ENCODE results near the gene C2orf69. TPM values are rescaled to one million over a fixed set of nuclear protein-coding genes. Genes with fewer than 3 reads are reported as not detected.

Gene C2orf69
- total and polyA plus RNA-seq, 2 experiments from 2014 or later = 33.4 to 39.2 TPM

- Mint-ChIP-seq H3K27me3 (ENCODE audit: insufficient read depth, low read depth, poor library complexity) (peaks cover 3% of the 10 kb centered on the region), H3K27ac (no peak overlapping the region), H3K36me3 (ENCODE audit: low read depth) (peaks cover 5% of the 10 kb centered on the region; the same call in 2 of the 3 replicates), H3K4me3 (no peak overlapping the region), H3K4me1 (peaks cover 15% of the 10 kb centered on the region), H3K9me3 (no peaks in the 10 kb centered on the region)
- Histone ChIP-seq H3F3A (replicated peaks; ENCODE audit: low read depth) (no peaks in the 10 kb centered on the region), H3K27me3 (ENCODE audit: insufficient read depth) (no peaks in the 10 kb centered on the region), H3K9me2 (ENCODE audit: insufficient read depth) (no peaks in the 10 kb centered on the region), H3K27ac (ENCODE audit: low read depth) (no peak overlapping the region), H3K4me3 (no peak overlapping the region), H3K4me1 (ENCODE audit: insufficient read depth) (peaks cover 7% of the 10 kb centered on the region), H4K20me1 (replicated peaks; ENCODE audit: insufficient read depth) (no peaks in the 10 kb centered on the region), H3K79me2 (replicated peaks; ENCODE audit: insufficient read depth) (no peaks in the 10 kb centered on the region), H2AFZ (no peak overlapping the region), H3K36me3 (ENCODE audit: insufficient read depth) (no peaks in the 10 kb centered on the region), H3K4me2 (no peak overlapping the region)
- ATAC-seq (no peak), DNase-seq (ENCODE audit: low spot score) (no peak)
- TF ChIP-seq NANOG (IDR thresholded peaks at IDR 0.05; ENCODE audit: borderline replicate concordance) (no peak), CREB1 (CRISPR knock-in tag; IDR thresholded peaks at IDR 0.05; ENCODE audit: low read depth) (no peak), STAT1 (IDR thresholded peaks at IDR 0.05; ENCODE audit: unreplicated experiment) (no peak), EZH2 (IDR thresholded peaks at IDR 0.05; ENCODE audit: low read depth, unreplicated experiment) (no peak), JUNB (IDR thresholded peaks at IDR 0.05; ENCODE audit: unreplicated experiment) (no peak), POLR2AphosphoS5 (IDR thresholded peaks at IDR 0.05; ENCODE audit: low read depth) (no peak), EZH2phosphoT487 (IDR thresholded peaks at IDR 0.05; ENCODE audit: unreplicated experiment) (no peak), ZNF462 (CRISPR knock-in tag; IDR thresholded peaks at IDR 0.05) (no peak), ZNF114 (CRISPR knock-in tag; IDR thresholded peaks at IDR 0.05) (no peak), ZNF331 (CRISPR knock-in tag; IDR thresholded peaks at IDR 0.05; ENCODE audit: low read depth) (no peak)
- TF ChIP-seq, protein P1, sequence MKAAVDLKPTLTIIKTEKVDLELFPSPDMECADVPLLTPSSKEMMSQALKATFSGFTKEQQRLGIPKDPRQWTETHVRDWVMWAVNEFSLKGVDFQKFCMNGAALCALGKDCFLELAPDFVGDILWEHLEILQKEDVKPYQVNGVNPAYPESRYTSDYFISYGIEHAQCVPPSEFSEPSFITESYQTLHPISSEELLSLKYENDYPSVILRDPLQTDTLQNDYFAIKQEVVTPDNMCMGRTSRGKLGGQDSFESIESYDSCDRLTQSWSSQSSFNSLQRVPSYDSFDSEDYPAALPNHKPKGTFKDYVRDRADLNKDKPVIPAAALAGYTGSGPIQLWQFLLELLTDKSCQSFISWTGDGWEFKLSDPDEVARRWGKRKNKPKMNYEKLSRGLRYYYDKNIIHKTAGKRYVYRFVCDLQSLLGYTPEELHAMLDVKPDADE (IDR thresholded peaks at IDR 0.05) = no peak
- TF ChIP-seq, protein P2, sequence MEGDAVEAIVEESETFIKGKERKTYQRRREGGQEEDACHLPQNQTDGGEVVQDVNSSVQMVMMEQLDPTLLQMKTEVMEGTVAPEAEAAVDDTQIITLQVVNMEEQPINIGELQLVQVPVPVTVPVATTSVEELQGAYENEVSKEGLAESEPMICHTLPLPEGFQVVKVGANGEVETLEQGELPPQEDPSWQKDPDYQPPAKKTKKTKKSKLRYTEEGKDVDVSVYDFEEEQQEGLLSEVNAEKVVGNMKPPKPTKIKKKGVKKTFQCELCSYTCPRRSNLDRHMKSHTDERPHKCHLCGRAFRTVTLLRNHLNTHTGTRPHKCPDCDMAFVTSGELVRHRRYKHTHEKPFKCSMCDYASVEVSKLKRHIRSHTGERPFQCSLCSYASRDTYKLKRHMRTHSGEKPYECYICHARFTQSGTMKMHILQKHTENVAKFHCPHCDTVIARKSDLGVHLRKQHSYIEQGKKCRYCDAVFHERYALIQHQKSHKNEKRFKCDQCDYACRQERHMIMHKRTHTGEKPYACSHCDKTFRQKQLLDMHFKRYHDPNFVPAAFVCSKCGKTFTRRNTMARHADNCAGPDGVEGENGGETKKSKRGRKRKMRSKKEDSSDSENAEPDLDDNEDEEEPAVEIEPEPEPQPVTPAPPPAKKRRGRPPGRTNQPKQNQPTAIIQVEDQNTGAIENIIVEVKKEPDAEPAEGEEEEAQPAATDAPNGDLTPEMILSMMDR (conservative IDR thresholded peaks at IDR 0.05; ENCODE audit: low read depth in 2 of 2) = no peak
- TF ChIP-seq, protein P3, sequence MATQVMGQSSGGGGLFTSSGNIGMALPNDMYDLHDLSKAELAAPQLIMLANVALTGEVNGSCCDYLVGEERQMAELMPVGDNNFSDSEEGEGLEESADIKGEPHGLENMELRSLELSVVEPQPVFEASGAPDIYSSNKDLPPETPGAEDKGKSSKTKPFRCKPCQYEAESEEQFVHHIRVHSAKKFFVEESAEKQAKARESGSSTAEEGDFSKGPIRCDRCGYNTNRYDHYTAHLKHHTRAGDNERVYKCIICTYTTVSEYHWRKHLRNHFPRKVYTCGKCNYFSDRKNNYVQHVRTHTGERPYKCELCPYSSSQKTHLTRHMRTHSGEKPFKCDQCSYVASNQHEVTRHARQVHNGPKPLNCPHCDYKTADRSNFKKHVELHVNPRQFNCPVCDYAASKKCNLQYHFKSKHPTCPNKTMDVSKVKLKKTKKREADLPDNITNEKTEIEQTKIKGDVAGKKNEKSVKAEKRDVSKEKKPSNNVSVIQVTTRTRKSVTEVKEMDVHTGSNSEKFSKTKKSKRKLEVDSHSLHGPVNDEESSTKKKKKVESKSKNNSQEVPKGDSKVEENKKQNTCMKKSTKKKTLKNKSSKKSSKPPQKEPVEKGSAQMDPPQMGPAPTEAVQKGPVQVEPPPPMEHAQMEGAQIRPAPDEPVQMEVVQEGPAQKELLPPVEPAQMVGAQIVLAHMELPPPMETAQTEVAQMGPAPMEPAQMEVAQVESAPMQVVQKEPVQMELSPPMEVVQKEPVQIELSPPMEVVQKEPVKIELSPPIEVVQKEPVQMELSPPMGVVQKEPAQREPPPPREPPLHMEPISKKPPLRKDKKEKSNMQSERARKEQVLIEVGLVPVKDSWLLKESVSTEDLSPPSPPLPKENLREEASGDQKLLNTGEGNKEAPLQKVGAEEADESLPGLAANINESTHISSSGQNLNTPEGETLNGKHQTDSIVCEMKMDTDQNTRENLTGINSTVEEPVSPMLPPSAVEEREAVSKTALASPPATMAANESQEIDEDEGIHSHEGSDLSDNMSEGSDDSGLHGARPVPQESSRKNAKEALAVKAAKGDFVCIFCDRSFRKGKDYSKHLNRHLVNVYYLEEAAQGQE (IDR thresholded peaks at IDR 0.05; ENCODE audit: unreplicated experiment) = no peak
Observed at GRCh38 chr2:199975273-199975895, 64.3 kb downstream of the C2orf69 start.

Measured in GM23338 (cell line).